SU-DHL-6 (cell line): ENCODE measurements around the gene PADI2.

Experiments used
- EZH2phosphoT487 ChIP-seq: fragments of 200-600 bp; sonication (generic), shearing (Covaris generic); conservative IDR thresholded peaks from 2 replicates; pipeline ENCODE4 v1.6.1; 2018; ENCODE audit warnings: mild to moderate bottlenecking, antibody characterized with exemption, low read length, moderate library complexity, mixed read lengths
- TF ChIP-seq, protein P1 (sequence below): fragments of 200-600 bp; sonication (generic); IDR thresholded peaks from one replicate; pipeline ENCODE4 v1.5.1; 2017; ENCODE audit warnings: antibody characterized with exemption, mild to moderate bottlenecking, low read length, moderate library complexity; ENCODE audit not compliant: insufficient read depth, poor library complexity, severe bottlenecking

DNA sequence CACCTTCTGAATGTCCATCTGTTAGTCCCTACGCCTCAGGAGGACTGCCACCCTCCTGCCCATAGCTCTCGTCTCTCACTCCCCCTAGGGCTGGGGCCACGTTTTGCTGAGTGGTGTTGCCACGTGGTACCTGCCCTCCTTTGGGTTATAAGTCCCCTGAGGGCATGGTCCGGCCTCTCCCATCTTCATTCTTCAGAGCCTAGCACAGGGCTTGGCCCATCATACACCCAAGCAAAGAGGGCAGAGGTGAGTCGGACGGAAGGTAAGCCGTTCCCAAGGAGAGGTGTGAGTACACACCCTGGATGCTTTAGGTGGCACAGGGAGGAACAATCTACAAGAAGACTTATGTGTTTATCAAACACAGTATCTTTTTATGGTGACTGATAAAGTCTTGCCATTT, 10.9 kb downstream of the PADI2 start:
- TF ChIP-seq, protein P1, sequence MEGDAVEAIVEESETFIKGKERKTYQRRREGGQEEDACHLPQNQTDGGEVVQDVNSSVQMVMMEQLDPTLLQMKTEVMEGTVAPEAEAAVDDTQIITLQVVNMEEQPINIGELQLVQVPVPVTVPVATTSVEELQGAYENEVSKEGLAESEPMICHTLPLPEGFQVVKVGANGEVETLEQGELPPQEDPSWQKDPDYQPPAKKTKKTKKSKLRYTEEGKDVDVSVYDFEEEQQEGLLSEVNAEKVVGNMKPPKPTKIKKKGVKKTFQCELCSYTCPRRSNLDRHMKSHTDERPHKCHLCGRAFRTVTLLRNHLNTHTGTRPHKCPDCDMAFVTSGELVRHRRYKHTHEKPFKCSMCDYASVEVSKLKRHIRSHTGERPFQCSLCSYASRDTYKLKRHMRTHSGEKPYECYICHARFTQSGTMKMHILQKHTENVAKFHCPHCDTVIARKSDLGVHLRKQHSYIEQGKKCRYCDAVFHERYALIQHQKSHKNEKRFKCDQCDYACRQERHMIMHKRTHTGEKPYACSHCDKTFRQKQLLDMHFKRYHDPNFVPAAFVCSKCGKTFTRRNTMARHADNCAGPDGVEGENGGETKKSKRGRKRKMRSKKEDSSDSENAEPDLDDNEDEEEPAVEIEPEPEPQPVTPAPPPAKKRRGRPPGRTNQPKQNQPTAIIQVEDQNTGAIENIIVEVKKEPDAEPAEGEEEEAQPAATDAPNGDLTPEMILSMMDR: no peak
- TF ChIP-seq EZH2phosphoT487: no peak
